ENCODE results near the gene UBE3D. TPM values are rescaled to one million over a fixed set of nuclear protein-coding genes. Genes with fewer than 3 reads are reported as not detected.

UBE3D gene
- total RNA-seq, 1 donor from 2014 or later, result 10.3 TPM

- DNase-seq (ENCODE audit: low read depth, low spot score), result no peak
These were observed 159.2 kb downstream of the UBE3D start for GRCh38 chr6:82906489-82906888.

GRCh38 chr6:82904860-82905259 is 160.8 kb downstream of the UBE3D start:
- no peak for DNase-seq (ENCODE audit: low read depth, low spot score)
- no peaks in the 10 kb centered on the region for H3K9me3 Mint-ChIP-seq
- no peak overlapping the region for H3K4me3 Mint-ChIP-seq
- peaks cover 9% of the 10 kb centered on the region for H3K4me1 Mint-ChIP-seq
- no peak for TF ChIP-seq CTCF (conservative IDR thresholded peaks at IDR 0.05)
- no peaks in the 10 kb centered on the region for H3K27me3 Mint-ChIP-seq (ENCODE audit: low read depth)
- H3K27ac Mint-ChIP-seq (ENCODE audit: unreplicated experiment), result no peak overlapping the region
- H3K36me3 Mint-ChIP-seq (ENCODE audit: low read depth), result no peaks in the 10 kb centered on the region

More at GRCh38 chr6:82906489-82906888, 159.2 kb downstream of the UBE3D start:
- Mint-ChIP-seq H3K4me3 (no peak overlapping the region), H3K36me3 (ENCODE audit: low read depth) (no peaks in the 10 kb centered on the region), H3K9me3 (no peaks in the 10 kb centered on the region), H3K27me3 (ENCODE audit: low read depth) (no peaks in the 10 kb centered on the region), H3K4me1 (peaks cover 22% of the 10 kb centered on the region), H3K27ac (ENCODE audit: unreplicated experiment) (no peak overlapping the region)
- no peak for TF ChIP-seq CTCF (conservative IDR thresholded peaks at IDR 0.05)

GRCh38 chr6:82904257-82904656 is 161.4 kb downstream of the UBE3D start:
- peaks cover 9% of the 10 kb centered on the region for H3K4me1 Mint-ChIP-seq
- no peaks in the 10 kb centered on the region for H3K36me3 Mint-ChIP-seq (ENCODE audit: low read depth)
- no peaks in the 10 kb centered on the region for H3K27me3 Mint-ChIP-seq (ENCODE audit: low read depth)
- TF ChIP-seq CTCF (conservative IDR thresholded peaks at IDR 0.05), result no peak
- H3K4me3 Mint-ChIP-seq, result no peak overlapping the region
- H3K27ac Mint-ChIP-seq (ENCODE audit: unreplicated experiment), result no peak overlapping the region
- H3K9me3 Mint-ChIP-seq, result no peaks in the 10 kb centered on the region
- no peak for DNase-seq (ENCODE audit: low read depth, low spot score)

- no peak for DNase-seq (ENCODE audit: low read depth, low spot score)
- peaks cover 9% of the 10 kb centered on the region for H3K4me1 Mint-ChIP-seq
- no peak for TF ChIP-seq CTCF (conservative IDR thresholded peaks at IDR 0.05)
- no peak overlapping the region for H3K27ac Mint-ChIP-seq (ENCODE audit: unreplicated experiment)
- H3K36me3 Mint-ChIP-seq (ENCODE audit: low read depth), result no peaks in the 10 kb centered on the region
- no peaks in the 10 kb centered on the region for H3K27me3 Mint-ChIP-seq (ENCODE audit: low read depth)
- no peaks in the 10 kb centered on the region for H3K9me3 Mint-ChIP-seq
- no peak overlapping the region for H3K4me3 Mint-ChIP-seq
These were observed 163.4 kb downstream of the UBE3D start for GRCh38 chr6:82902290-82902689.

- no peak overlapping the region for H3K4me3 Mint-ChIP-seq
- no peaks in the 10 kb centered on the region for H3K27me3 Mint-ChIP-seq (ENCODE audit: low read depth)
- H3K36me3 Mint-ChIP-seq (ENCODE audit: low read depth), result peaks cover 3% of the 10 kb centered on the region
- TF ChIP-seq CTCF (conservative IDR thresholded peaks at IDR 0.05), result no peak
- no peaks in the 10 kb centered on the region for H3K9me3 Mint-ChIP-seq
- no peak for DNase-seq (ENCODE audit: low read depth, low spot score)
- H3K27ac Mint-ChIP-seq (ENCODE audit: unreplicated experiment), result peak overlapping the region; percentile 85
- no peaks in the 10 kb centered on the region for H3K4me1 Mint-ChIP-seq
These were observed 170.9 kb downstream of the UBE3D start for GRCh38 chr6:82894653-82895259.

All from neural crest cell (in vitro differentiated cells).